ENCODE results near the gene CUBN. TPM values are rescaled to one million over a fixed set of nuclear protein-coding genes. Genes with fewer than 3 reads are reported as not detected.

The CUBN gene
- total and polyA plus RNA-seq, 2 of the 13 experiments (the other 11 are each of a cell fraction or from before 2014, with no cell fraction given), result 0.27 to 0.32 TPM

DNA sequence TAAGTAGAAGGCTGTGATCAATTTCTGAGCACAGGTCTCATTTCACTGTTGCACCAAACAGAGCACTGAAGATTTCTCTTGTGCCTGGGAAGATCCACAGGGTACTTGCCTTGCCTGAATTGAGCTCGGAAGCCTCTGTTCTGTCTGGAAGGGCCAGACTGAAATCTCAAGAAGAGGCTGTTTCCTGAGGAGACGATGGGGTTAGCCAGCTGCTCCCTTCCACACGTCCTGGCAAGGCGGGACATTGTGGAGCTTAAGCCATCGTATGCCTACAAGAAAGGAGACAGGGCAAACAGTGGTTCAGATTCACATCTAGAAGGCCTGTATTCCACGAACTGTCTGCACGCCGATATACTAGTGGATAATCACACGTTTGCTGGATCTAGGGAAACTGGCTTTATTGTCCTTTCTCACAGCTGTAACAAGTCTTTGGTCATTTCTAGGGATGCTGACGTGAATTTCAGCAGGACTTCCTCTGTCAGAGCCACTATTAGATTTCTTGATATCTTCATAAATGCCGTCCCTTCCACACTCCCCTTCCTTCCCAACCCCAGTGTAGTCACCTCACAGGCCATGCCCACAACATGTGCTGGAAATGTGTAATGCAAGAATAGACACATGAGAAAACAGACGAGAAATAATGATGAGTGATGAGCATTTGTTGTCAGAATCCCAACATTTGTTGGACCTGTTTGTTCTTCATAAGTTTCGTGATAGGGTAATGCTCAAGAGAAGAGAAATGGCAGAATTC is 175.2 kb downstream of the CUBN start:
- H3K4me1 ChIP-seq (ENCODE audit: insufficient read depth, low read length), result no peaks in the 10 kb centered on the region
- no peak overlapping the region for H2AFZ ChIP-seq (ENCODE audit: low read length)
- CTCF ChIA-PET (ENCODE audit: low intra/inter-chr PET ratio, low total read pairs), result no interaction called here
- H3K36me3 ChIP-seq (replicated peaks in 1 of 2; ENCODE audit: control insufficient read depth in 1 of 2, insufficient read depth in 2 of 2, low read length in 2 of 2), result no peaks in the 10 kb centered on the region
- no peaks in the 10 kb centered on the region for H3K9me3 ChIP-seq (ENCODE audit: low read length)
- DNase-seq (ENCODE audit: low spot score) (no peak), FAIRE-seq (no peak), ATAC-seq (no peak)
- no peak overlapping the region for H3K4me2 ChIP-seq (ENCODE audit: low read depth, low read length)
- H3K9ac ChIP-seq (ENCODE audit: insufficient read depth, low read depth, low read length), result no peak overlapping the region
- 60% methylated on average over 13 of the region's 13 CpGs for WGBS (ENCODE audit: low lambda C conversion rate)
- H3K4me3 ChIP-seq (replicated peaks in 1 of 3; ENCODE audit: insufficient read depth in 1 of 3, low read depth in 2 of 3, low read length in 3 of 3), result no peak overlapping the region
- in situ Hi-C loops (cut with HindIII; ENCODE audit: extremely low pct_ligation_motif_present, low pct_unique_long_range_greater_than_20kb), result no loop called here
- BruUV-seq (replicated peaks), result no TSS peak
- no peaks in the 10 kb centered on the region for H4K20me1 ChIP-seq (ENCODE audit: insufficient read depth, low read length)
- H3K27ac ChIP-seq (ENCODE audit: extremely low read length, insufficient read depth, low read length), result no peak overlapping the region
- TF ChIP-seq, protein P1, sequence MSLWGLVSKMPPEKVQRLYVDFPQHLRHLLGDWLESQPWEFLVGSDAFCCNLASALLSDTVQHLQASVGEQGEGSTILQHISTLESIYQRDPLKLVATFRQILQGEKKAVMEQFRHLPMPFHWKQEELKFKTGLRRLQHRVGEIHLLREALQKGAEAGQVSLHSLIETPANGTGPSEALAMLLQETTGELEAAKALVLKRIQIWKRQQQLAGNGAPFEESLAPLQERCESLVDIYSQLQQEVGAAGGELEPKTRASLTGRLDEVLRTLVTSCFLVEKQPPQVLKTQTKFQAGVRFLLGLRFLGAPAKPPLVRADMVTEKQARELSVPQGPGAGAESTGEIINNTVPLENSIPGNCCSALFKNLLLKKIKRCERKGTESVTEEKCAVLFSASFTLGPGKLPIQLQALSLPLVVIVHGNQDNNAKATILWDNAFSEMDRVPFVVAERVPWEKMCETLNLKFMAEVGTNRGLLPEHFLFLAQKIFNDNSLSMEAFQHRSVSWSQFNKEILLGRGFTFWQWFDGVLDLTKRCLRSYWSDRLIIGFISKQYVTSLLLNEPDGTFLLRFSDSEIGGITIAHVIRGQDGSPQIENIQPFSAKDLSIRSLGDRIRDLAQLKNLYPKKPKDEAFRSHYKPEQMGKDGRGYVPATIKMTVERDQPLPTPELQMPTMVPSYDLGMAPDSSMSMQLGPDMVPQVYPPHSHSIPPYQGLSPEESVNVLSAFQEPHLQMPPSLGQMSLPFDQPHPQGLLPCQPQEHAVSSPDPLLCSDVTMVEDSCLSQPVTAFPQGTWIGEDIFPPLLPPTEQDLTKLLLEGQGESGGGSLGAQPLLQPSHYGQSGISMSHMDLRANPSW (CRISPR knock-in tag; IDR thresholded peaks at IDR 0.05; ENCODE audit: borderline replicate concordance), result no peak
- TF ChIP-seq ZNF724P (CRISPR knock-in tag; IDR thresholded peaks at IDR 0.05; ENCODE audit: borderline replicate concordance) (no peak), ZNF225 (CRISPR knock-in tag; IDR thresholded peaks at IDR 0.05) (no peak), CBX5 (CRISPR knock-in tag; IDR thresholded peaks at IDR 0.05; ENCODE audit: borderline replicate concordance) (no peak), STAT5B (CRISPR knock-in tag; IDR thresholded peaks at IDR 0.05) (no peak)
- TF ChIP-seq, protein P2, sequence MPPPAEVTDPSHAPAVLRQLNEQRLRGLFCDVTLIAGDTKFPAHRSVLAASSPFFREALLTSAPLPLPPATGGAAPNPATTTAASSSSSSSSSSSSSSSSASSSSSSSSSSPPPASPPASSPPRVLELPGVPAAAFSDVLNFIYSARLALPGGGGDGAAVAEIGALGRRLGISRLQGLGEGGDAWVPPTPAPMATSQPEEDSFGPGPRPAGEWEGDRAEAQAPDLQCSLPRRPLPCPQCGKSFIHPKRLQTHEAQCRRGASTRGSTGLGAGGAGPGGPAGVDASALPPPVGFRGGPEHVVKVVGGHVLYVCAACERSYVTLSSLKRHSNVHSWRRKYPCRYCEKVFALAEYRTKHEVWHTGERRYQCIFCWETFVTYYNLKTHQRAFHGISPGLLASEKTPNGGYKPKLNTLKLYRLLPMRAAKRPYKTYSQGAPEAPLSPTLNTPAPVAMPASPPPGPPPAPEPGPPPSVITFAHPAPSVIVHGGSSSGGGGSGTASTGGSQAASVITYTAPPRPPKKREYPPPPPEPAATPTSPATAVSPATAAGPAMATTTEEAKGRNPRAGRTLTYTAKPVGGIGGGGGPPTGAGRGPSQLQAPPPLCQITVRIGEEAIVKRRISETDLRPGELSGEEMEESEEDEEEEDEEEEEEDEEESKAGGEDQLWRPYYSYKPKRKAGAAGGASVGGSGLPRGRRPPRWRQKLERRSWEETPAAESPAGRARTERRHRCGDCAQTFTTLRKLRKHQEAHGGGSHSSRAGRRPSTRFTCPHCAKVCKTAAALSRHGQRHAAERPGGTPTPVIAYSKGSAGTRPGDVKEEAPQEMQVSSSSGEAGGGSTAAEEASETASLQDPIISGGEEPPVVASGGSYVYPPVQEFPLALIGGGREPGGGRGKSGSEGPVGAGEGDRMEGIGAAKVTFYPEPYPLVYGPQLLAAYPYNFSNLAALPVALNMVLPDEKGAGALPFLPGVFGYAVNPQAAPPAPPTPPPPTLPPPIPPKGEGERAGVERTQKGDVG (CRISPR knock-in tag; IDR thresholded peaks at IDR 0.05; ENCODE audit: borderline replicate concordance), result no peak
- POLR2A ChIA-PET, result no interaction called here
- intact Hi-C loops (cut with micrococcal nuclease; ENCODE audit: unreplicated experiment), result no loop called here
- H3K27me3 ChIP-seq (ENCODE audit: control insufficient read depth in 1 of 2, insufficient read depth in 2 of 2, low read length in 2 of 2), result no peaks in the 10 kb centered on the region
- no peaks in the 10 kb centered on the region for H3K79me2 ChIP-seq (ENCODE audit: insufficient read depth, low read length)
